ENCODE data around the gene CDK18.

DNA sequence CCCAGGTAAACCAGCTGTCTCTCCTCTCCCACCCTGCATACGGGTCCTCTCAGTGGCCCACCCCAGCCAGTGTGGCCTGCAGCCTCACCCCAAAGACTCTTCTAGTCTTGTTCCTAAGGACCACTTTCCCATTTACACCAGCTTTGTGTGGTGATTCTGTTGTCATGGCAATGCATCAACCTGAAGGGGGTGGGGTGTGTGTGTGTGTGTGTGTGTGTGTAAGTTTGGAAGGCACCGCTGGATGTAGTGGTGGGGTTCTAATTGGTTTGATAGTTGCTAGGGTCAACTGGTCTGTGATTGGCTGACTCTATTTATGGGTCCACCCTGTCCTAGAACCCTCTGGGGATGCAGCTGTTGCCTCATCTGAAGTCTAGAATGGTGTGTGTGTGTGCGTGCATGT, 4.7 kb upstream of the CDK18 start:
- no peak for TF ChIP-seq EZH2 (IDR thresholded peaks at IDR 0.05; ENCODE audit: insufficient read depth, poor library complexity, severe bottlenecking)
- no peak for TF ChIP-seq EZH2phosphoT487 (IDR thresholded peaks at IDR 0.05; ENCODE audit: insufficient read depth, low read depth)

Measured in GM23248 (cell line).